HEK293T (cell line): ENCODE measurements around the gene CAPN8.

Source experiments
- CTCF ChIA-PET: fragments of 350-600 bp; formaldehyde crosslinking; extraction: SDS; loops from one replicate; lab custom pipeline; 2021; ENCODE audit warnings: antibody characterized with exemption, inconsistent platforms; lab: Yijun Ruan, JAX
- POLR2A ChIA-PET: fragments of 350-600 bp; formaldehyde crosslinking; extraction: SDS; loops from one replicate; lab custom pipeline; 2020; ENCODE audit warnings: antibody characterized with exemption, inconsistent platforms; lab: Yijun Ruan, JAX
- DNase-seq: peaks from one replicate; pipeline ENCODE4 v3.0.0; 2012; ENCODE audit warnings: mixed read lengths; ENCODE audit errors: extremely low spot score
- ARNT ChIP-seq: fragments of 450-650 bp; IDR thresholded peaks from 2 replicates; pipeline ENCODE4 v1.6.1; 2017; ENCODE audit warnings: mild to moderate bottlenecking
- BHLHE40 ChIP-seq: fragments of 450-650 bp; IDR thresholded peaks from 2 replicates; pipeline ENCODE4 v1.6.1; 2016; ENCODE audit warnings: mild to moderate bottlenecking, moderate library complexity, borderline replicate concordance
- CTBP1 ChIP-seq: fragments of 450-650 bp; IDR thresholded peaks from 2 replicates; pipeline ENCODE4 v1.6.1; 2016; ENCODE audit warnings: borderline replicate concordance
- ELF4 ChIP-seq: fragments of 450-650 bp; IDR thresholded peaks from 2 replicates; pipeline ENCODE4 v1.6.1; 2017; ENCODE audit warnings: antibody characterized with exemption
- FOXA1 ChIP-seq: fragments of 450-650 bp; IDR thresholded peaks from 2 replicates; pipeline ENCODE4 v1.6.1; 2016; ENCODE audit warnings: mild to moderate bottlenecking
- FOXK2 ChIP-seq: fragments of 450-650 bp; IDR thresholded peaks from 2 replicates; pipeline ENCODE4 v1.6.1; 2016; ENCODE audit warnings: mild to moderate bottlenecking
- FOXM1 ChIP-seq: fragments of 450-650 bp; IDR thresholded peaks from 2 replicates; pipeline ENCODE4 v1.6.1; 2017; ENCODE audit warnings: mild to moderate bottlenecking, borderline replicate concordance
- HDGF ChIP-seq: fragments of 450-650 bp; IDR thresholded peaks from 2 replicates; pipeline ENCODE4 v1.6.1; 2017; ENCODE audit warnings: antibody characterized with exemption, borderline replicate concordance
- L3MBTL2 ChIP-seq: fragments of 450-650 bp; conservative IDR thresholded peaks from 2 replicates; pipeline ENCODE4 v1.6.1; 2016; ENCODE audit warnings: mild to moderate bottlenecking
- LEF1 ChIP-seq: fragments of 450-650 bp; IDR thresholded peaks from 2 replicates; pipeline ENCODE4 v1.6.1; 2017; ENCODE audit warnings: mild to moderate bottlenecking, borderline replicate concordance
- NFRKB ChIP-seq: fragments of 450-650 bp; IDR thresholded peaks from 2 replicates; pipeline ENCODE4 v1.6.1; 2016; ENCODE audit warnings: mild to moderate bottlenecking, moderate library complexity
- PKNOX1 ChIP-seq: fragments of 450-650 bp; IDR thresholded peaks from 2 replicates; pipeline ENCODE4 v1.6.1; 2016
- SP1 ChIP-seq: fragments of 450-650 bp; IDR thresholded peaks from 2 replicates; pipeline ENCODE4 v1.6.1; 2017
- SUZ12 ChIP-seq: fragments of 450-650 bp; IDR thresholded peaks from 2 replicates; pipeline ENCODE4 v1.6.1; 2016; ENCODE audit warnings: mild to moderate bottlenecking
- TARDBP ChIP-seq: fragments of 450-650 bp; IDR thresholded peaks from 2 replicates; pipeline ENCODE4 v1.6.1; 2016
- ZNF384 ChIP-seq: fragments of 450-650 bp; IDR thresholded peaks from 2 replicates; pipeline ENCODE4 v1.6.1; 2016

CAPN8 gene

DNA sequence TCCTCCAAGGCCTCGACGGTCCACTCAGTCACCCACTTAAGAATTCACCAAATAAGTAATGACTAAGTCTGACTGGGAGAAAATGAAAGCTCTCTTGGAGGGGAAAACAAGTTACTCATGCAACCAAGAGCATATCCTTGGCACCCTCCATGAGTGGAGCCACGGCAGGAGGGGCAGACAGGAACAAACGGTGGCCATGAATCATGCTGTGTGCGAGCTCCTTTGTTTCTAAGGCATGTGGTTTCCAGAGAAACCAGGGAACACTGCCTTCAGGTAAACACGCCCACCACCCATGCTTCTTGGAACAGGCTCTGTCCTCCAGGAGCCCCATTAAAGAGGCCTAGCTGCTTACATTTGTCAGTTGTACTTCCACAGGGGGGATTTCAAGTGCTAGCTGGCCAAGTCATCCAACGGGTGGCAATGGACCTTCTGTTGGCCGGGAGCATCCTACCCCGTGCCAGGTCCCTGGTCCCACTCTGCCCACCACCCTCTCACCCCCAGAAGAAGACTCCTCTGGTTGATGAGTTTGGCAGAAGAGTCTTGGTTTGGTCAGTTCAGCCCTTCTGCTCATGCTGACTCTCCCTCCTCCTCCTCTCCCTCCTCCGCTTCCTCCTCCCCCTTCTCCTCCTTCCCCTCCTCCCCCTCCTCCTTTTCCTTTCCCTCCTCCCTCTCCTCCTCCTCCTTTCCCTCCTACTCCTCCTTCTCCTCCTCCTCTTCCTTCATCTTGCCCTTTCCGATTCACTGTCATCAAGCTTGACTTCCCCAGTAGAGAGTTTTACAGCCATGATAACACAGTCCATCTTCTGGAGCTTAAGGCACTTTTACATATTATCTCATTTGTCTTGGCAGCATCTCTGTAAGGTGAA, 164.7 kb downstream of the CAPN8 start:
- POLR2A ChIA-PET, result no interaction called here
- CTCF ChIA-PET, result interaction anchor here (1.0 kb wide), 1 partner anchor 31 kb away, joined by 4 read pairs; no protein-coding TSS in a partner anchor
- DNase-seq, result no peak
- no peak for TF ChIP-seq BHLHE40
- TF ChIP-seq TARDBP, result no peak
- TF ChIP-seq SUZ12, result no peak
- no peak for TF ChIP-seq ZNF384
- TF ChIP-seq ELF4, result no peak
- no peak for TF ChIP-seq CTBP1
- TF ChIP-seq HDGF, result no peak
- TF ChIP-seq FOXM1, result no peak
- no peak for TF ChIP-seq ARNT

DNA sequence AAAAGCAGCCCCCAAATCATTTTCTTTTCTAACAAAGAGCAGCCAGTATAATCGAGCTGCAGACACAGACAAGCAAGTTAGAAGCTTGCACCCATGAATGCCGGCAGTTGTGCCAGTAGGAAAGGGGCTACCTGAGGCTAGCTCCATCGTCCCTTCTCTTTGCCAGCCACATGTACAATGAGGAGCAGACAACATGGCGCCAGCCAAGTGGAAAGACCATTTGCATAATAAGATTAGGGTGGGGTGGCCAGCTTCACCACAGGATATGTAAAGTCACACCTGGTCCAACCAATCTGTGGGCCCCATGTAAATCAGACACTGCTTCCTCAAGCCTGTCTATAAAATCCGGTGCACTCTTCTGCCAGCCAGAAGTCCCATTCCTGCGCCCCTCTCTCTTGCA, 168.6 kb downstream of the CAPN8 start:
- DNase-seq, result no peak
- ChIA-PET POLR2A (no interaction called here), CTCF (interaction anchor here (1.1 kb wide), 1 partner anchor 11 kb away, joined by 6 read pairs; no protein-coding TSS in a partner anchor)
- no peak for TF ChIP-seq ARNT
- no peak for TF ChIP-seq ZNF384
- no peak for TF ChIP-seq TARDBP
- no peak for TF ChIP-seq CTBP1

DNA sequence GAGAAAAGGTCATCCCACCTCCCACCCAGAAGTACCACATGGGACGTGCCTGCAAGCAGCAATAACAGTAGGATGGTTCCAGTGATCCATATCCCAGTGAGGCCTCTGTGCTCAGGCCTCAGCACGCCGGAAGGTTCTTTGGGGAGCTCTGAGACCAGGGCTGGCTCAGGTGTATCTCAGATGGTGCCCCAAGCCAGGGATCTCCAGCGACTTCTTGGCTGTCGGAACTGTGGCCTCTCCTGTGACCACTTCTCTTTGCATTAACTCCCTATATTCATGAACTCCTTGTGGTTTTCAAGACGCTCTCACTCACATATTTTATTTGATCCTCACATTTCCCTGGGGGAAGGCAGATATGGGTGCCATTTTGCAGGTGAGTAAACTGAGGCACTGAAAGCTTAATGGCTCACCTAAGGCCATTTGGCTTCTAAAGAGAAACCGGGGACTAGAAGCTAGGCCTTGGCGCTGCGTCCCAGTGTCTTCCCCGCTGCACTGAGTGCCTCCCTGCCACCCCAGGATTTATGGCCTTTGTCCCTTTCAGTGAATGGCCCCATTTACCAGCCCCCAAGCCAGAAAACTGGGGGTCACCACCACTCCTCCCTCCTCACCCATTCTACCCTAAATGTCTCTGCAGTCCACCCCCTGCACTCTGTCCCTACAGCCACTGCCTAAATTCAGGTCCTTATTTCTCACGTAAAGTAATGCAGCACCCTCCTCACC, 170.4 kb downstream of the CAPN8 start:
- TF ChIP-seq FOXM1, result no peak
- TF ChIP-seq PKNOX1, result no peak
- no peak for TF ChIP-seq TARDBP
- no peak for TF ChIP-seq BHLHE40
- no peak for TF ChIP-seq ELF4
- TF ChIP-seq FOXK2, result no peak
- TF ChIP-seq SP1, result no peak
- TF ChIP-seq NFRKB, result no peak
- no peak for TF ChIP-seq CTBP1
- no peak for TF ChIP-seq ZNF384
- no peak for TF ChIP-seq L3MBTL2
- TF ChIP-seq ARNT, result no peak
- TF ChIP-seq LEF1, result no peak
- no peak for TF ChIP-seq FOXA1
- no peak for TF ChIP-seq SUZ12
- POLR2A ChIA-PET, result no interaction called here
- no peak for DNase-seq
- CTCF ChIA-PET, result no interaction called here

- no peak for DNase-seq
- ChIA-PET POLR2A (no interaction called here), CTCF (interaction anchor here (0.9 to 1.2 kb wide), 3 partner anchors 9 to 65 kb away, joined by 4 read pairs; no protein-coding TSS in a partner anchor)
- TF ChIP-seq SP1, result no peak
- TF ChIP-seq HDGF, result no peak
- TF ChIP-seq ARNT, result no peak
- no peak for TF ChIP-seq FOXK2
- no peak for TF ChIP-seq TARDBP
- TF ChIP-seq PKNOX1, result no peak
These were observed 173.5 kb downstream of the CAPN8 start for GRCh38 chr1:223492044-223492443.
